HG03575 (cell line): Measurements from ENCODE around the gene ARHGEF40.

ENCODE experiments used
- ATAC-seq: cut with Tn5 transposase; IDR thresholded peaks from one replicate; pipeline ENCODE4 v1.9.1; 2021; ENCODE audit not compliant: unreplicated experiment, insufficient number of reproducible peaks, low FRiP score; ENCODE audit errors: extremely low read depth

ARHGEF40 gene

GRCh38 chr14:21104448-21105060 is 34.5 kb downstream of the ARHGEF40 start:
- peak; percentile 24 for ATAC-seq

GRCh38 chr14:21105095-21105494 is 35.0 kb downstream of the ARHGEF40 start:
- ATAC-seq: no peak

GRCh38 chr14:21106176-21106497 is 36.0 kb downstream of the ARHGEF40 start:
- ATAC-seq: no peak

- no peak for ATAC-seq
Observed at GRCh38 chr14:21106498-21107282, 36.6 kb downstream of the ARHGEF40 start.

- no peak for ATAC-seq
Observed at GRCh38 chr14:21107283-21107800, 37.2 kb downstream of the ARHGEF40 start.

- ATAC-seq: no peak
Observed at GRCh38 chr14:21108791-21109190, 38.7 kb downstream of the ARHGEF40 start.

GRCh38 chr14:21109377-21110138 is 39.5 kb downstream of the ARHGEF40 start:
- ATAC-seq: no peak

GRCh38 chr14:21112255-21112654 is 42.2 kb downstream of the ARHGEF40 start:
- ATAC-seq: no peak

- no peak for ATAC-seq
Observed at GRCh38 chr14:21113369-21113768, 43.3 kb downstream of the ARHGEF40 start.

GRCh38 chr14:21118933-21119332 is 48.8 kb downstream of the ARHGEF40 start:
- no peak for ATAC-seq

- no peak for ATAC-seq
Observed at GRCh38 chr14:21120686-21121085, 50.6 kb downstream of the ARHGEF40 start.

- ATAC-seq: no peak
Observed at GRCh38 chr14:21121122-21121521, 51.0 kb downstream of the ARHGEF40 start.

- ATAC-seq: no peak
Observed at GRCh38 chr14:21123429-21123828, 53.3 kb downstream of the ARHGEF40 start.

GRCh38 chr14:21133901-21134300 is 63.8 kb downstream of the ARHGEF40 start:
- no peak for ATAC-seq

- ATAC-seq: no peak
Observed at GRCh38 chr14:21136024-21136423, 65.9 kb downstream of the ARHGEF40 start.
